ENCODE results near the gene CBX7.
A peak's percentile ranks its signal among the peaks of the same experiment; 100 is the strongest.

The CBX7 gene

GRCh38 chr22:39117585-39118191 lies 34.8 kb downstream of the CBX7 start:
- peak overlapping the region; percentile 61 for H2BK5ac ChIP-seq (ENCODE audit: low read length)
- H2BK15ac ChIP-seq (replicated peaks; ENCODE audit: low read depth), result peak overlapping the region; percentile 98
- no peaks in the 10 kb centered on the region for H3K79me1 ChIP-seq (ENCODE audit: low read length)
- H3K27ac ChIP-seq (ENCODE audit: low read depth, low read length), result no peak overlapping the region
- no peak overlapping the region for H3K4me2 ChIP-seq (ENCODE audit: low read length)
- H3K79me2 ChIP-seq (ENCODE audit: control insufficient read depth, insufficient read depth, low read length), result no peaks in the 10 kb centered on the region
- H3K4me1 ChIP-seq (ENCODE audit: control insufficient read depth, low read depth, low read length), result peaks cover 8% of the 10 kb centered on the region
- peak; percentile 81 for DNase-seq
- H2AK5ac ChIP-seq (ENCODE audit: low read length), result no peak overlapping the region
- H3K9ac ChIP-seq (ENCODE audit: low read length), result peak overlapping the region; percentile 6
- WGBS (ENCODE audit: extremely low coverage, insufficient coverage, low lambda C conversion rate), result no CpG with 5 or more reads among the region's 14 CpGs
- no peak overlapping the region for H3K23ac ChIP-seq (ENCODE audit: low read length)
- no peaks in the 10 kb centered on the region for H3K27me3 ChIP-seq (ENCODE audit: insufficient read depth, low read length, poor library complexity)
- peak overlapping the region; percentile 41 for H4K5ac ChIP-seq (ENCODE audit: low read length)
- H3K18ac ChIP-seq (ENCODE audit: low read length), result peak overlapping the region; percentile 86
- H4K8ac ChIP-seq (ENCODE audit: low read depth, low read length), result no peak overlapping the region
- peak overlapping the region; percentile 43 for H3K4ac ChIP-seq (ENCODE audit: low read depth, low read length)
- no peaks in the 10 kb centered on the region for H3K36me3 ChIP-seq (ENCODE audit: control insufficient read depth, insufficient read depth, low read length)
- peak overlapping the region; percentile 65 for H3K56ac ChIP-seq (ENCODE audit: low read length)
- no peak overlapping the region for H3K4me3 ChIP-seq (ENCODE audit: low read length)
- peak overlapping the region; percentile 56 for H2BK120ac ChIP-seq (ENCODE audit: low read depth, low read length)

GRCh38 chr22:39115977-39116621 lies 36.4 kb downstream of the CBX7 start:
- no peak overlapping the region for H3K4me2 ChIP-seq (ENCODE audit: low read length)

GRCh38 chr22:39115570-39115969 lies 36.9 kb downstream of the CBX7 start:
- Histone ChIP-seq H3K4me2 (ENCODE audit: low read length) (no peak overlapping the region), H2BK120ac (ENCODE audit: low read depth, low read length) (peak overlapping the region; percentile 98), H4K5ac (ENCODE audit: low read length) (no peak overlapping the region), H3K27me3 (ENCODE audit: insufficient read depth, low read length, poor library complexity) (no peaks in the 10 kb centered on the region), H3K9ac (ENCODE audit: low read length) (no peak overlapping the region), H3K36me3 (ENCODE audit: control insufficient read depth, insufficient read depth, low read length) (no peaks in the 10 kb centered on the region), H3K79me2 (ENCODE audit: control insufficient read depth, insufficient read depth, low read length) (no peaks in the 10 kb centered on the region), H3K4me1 (ENCODE audit: control insufficient read depth, low read depth, low read length) (peaks cover 10% of the 10 kb centered on the region), H2AK5ac (ENCODE audit: low read length) (no peak overlapping the region), H4K8ac (ENCODE audit: low read depth, low read length) (no peak overlapping the region), H3K4ac (ENCODE audit: low read depth, low read length) (peak overlapping the region; percentile 87), H2BK15ac (replicated peaks; ENCODE audit: low read depth) (no peak overlapping the region), H3K23ac (ENCODE audit: low read length) (no peak overlapping the region), H3K18ac (ENCODE audit: low read length) (peak overlapping the region; percentile 98), H3K27ac (ENCODE audit: low read depth, low read length) (peak overlapping the region; percentile 49), H3K4me3 (ENCODE audit: low read length) (no peak overlapping the region), H3K79me1 (ENCODE audit: low read length) (no peaks in the 10 kb centered on the region), H3K56ac (ENCODE audit: low read length) (peak overlapping the region; percentile 77), H2BK5ac (ENCODE audit: low read length) (peak overlapping the region; percentile 90)
- no peak for DNase-seq
- WGBS (ENCODE audit: extremely low coverage, insufficient coverage, low lambda C conversion rate), result no CpG with 5 or more reads among the region's 2 CpGs

More at GRCh38 chr22:39115977-39116621, 36.4 kb downstream of the CBX7 start:
- peak overlapping the region; percentile 89 for H4K8ac ChIP-seq (ENCODE audit: low read depth, low read length)
- WGBS (ENCODE audit: extremely low coverage, insufficient coverage, low lambda C conversion rate), result no CpG with 5 or more reads among the region's 9 CpGs
- H3K27ac ChIP-seq (ENCODE audit: low read depth, low read length), result peak overlapping the region; percentile 52
- peak overlapping the region; percentile 99 for H3K4ac ChIP-seq (ENCODE audit: low read depth, low read length)
- no peaks in the 10 kb centered on the region for H3K27me3 ChIP-seq (ENCODE audit: insufficient read depth, low read length, poor library complexity)
- no peak overlapping the region for H4K5ac ChIP-seq (ENCODE audit: low read length)
- H2BK120ac ChIP-seq (ENCODE audit: low read depth, low read length), result peak overlapping the region; percentile 61
- H3K56ac ChIP-seq (ENCODE audit: low read length), result peak overlapping the region; percentile 77
- H2BK15ac ChIP-seq (replicated peaks; ENCODE audit: low read depth), result peak overlapping the region; percentile 99
- peak; percentile 70 for DNase-seq
- H2BK5ac ChIP-seq (ENCODE audit: low read length), result peak overlapping the region; percentile 90
- peak overlapping the region; percentile 86 for H3K18ac ChIP-seq (ENCODE audit: low read length)
- H3K9ac ChIP-seq (ENCODE audit: low read length), result no peak overlapping the region
- no peak overlapping the region for H2AK5ac ChIP-seq (ENCODE audit: low read length)
- no peaks in the 10 kb centered on the region for H3K79me1 ChIP-seq (ENCODE audit: low read length)
- no peak overlapping the region for H3K4me3 ChIP-seq (ENCODE audit: low read length)
- no peaks in the 10 kb centered on the region for H3K36me3 ChIP-seq (ENCODE audit: control insufficient read depth, insufficient read depth, low read length)
- H3K23ac ChIP-seq (ENCODE audit: low read length), result no peak overlapping the region
- H3K79me2 ChIP-seq (ENCODE audit: control insufficient read depth, insufficient read depth, low read length), result no peaks in the 10 kb centered on the region
- peaks cover 8% of the 10 kb centered on the region for H3K4me1 ChIP-seq (ENCODE audit: control insufficient read depth, low read depth, low read length)

- Histone ChIP-seq H3K4ac (ENCODE audit: low read depth, low read length) (no peak overlapping the region), H2BK120ac (ENCODE audit: low read depth, low read length) (no peak overlapping the region), H4K5ac (ENCODE audit: low read length) (no peak overlapping the region), H3K27ac (ENCODE audit: low read depth, low read length) (peak overlapping the region; percentile 58), H2BK5ac (ENCODE audit: low read length) (peak overlapping the region; percentile 39), H3K18ac (ENCODE audit: low read length) (no peak overlapping the region), H3K4me1 (ENCODE audit: control insufficient read depth, low read depth, low read length) (peaks cover 10% of the 10 kb centered on the region), H3K4me3 (ENCODE audit: low read length) (no peak overlapping the region), H3K36me3 (ENCODE audit: control insufficient read depth, insufficient read depth, low read length) (no peaks in the 10 kb centered on the region), H3K9ac (ENCODE audit: low read length) (no peak overlapping the region), H3K4me2 (ENCODE audit: low read length) (no peak overlapping the region), H3K56ac (ENCODE audit: low read length) (peak overlapping the region; percentile 68), H2BK15ac (replicated peaks; ENCODE audit: low read depth) (no peak overlapping the region), H2AK5ac (ENCODE audit: low read length) (no peak overlapping the region), H3K79me1 (ENCODE audit: low read length) (no peaks in the 10 kb centered on the region), H3K23ac (ENCODE audit: low read length) (no peak overlapping the region), H3K27me3 (ENCODE audit: insufficient read depth, low read length, poor library complexity) (no peaks in the 10 kb centered on the region), H4K8ac (ENCODE audit: low read depth, low read length) (no peak overlapping the region), H3K79me2 (ENCODE audit: control insufficient read depth, insufficient read depth, low read length) (no peaks in the 10 kb centered on the region)
- WGBS (ENCODE audit: extremely low coverage, insufficient coverage, low lambda C conversion rate), result no CpG with 5 or more reads among the region's 6 CpGs
- peak; percentile 89 for DNase-seq
Measured at GRCh38 chr22:39114112-39114511, 38.4 kb downstream of the CBX7 start.

- H3K4ac ChIP-seq (ENCODE audit: low read depth, low read length), result no peak overlapping the region
- no peak overlapping the region for H3K4me2 ChIP-seq (ENCODE audit: low read length)
- H3K56ac ChIP-seq (ENCODE audit: low read length), result peak overlapping the region; percentile 56
- H3K36me3 ChIP-seq (ENCODE audit: control insufficient read depth, insufficient read depth, low read length), result no peaks in the 10 kb centered on the region
- DNase-seq, result no peak
- H3K23ac ChIP-seq (ENCODE audit: low read length), result no peak overlapping the region
- no peak overlapping the region for H2AK5ac ChIP-seq (ENCODE audit: low read length)
- no peak overlapping the region for H3K4me3 ChIP-seq (ENCODE audit: low read length)
- H3K79me1 ChIP-seq (ENCODE audit: low read length), result no peaks in the 10 kb centered on the region
- H3K18ac ChIP-seq (ENCODE audit: low read length), result peak overlapping the region; percentile 20
- H3K4me1 ChIP-seq (ENCODE audit: control insufficient read depth, low read depth, low read length), result peaks cover 7% of the 10 kb centered on the region
- peak overlapping the region; percentile 33 for H3K9ac ChIP-seq (ENCODE audit: low read length)
- H3K27me3 ChIP-seq (ENCODE audit: insufficient read depth, low read length, poor library complexity), result no peaks in the 10 kb centered on the region
- H3K27ac ChIP-seq (ENCODE audit: low read depth, low read length), result peak overlapping the region; percentile 33
- no peaks in the 10 kb centered on the region for H3K79me2 ChIP-seq (ENCODE audit: control insufficient read depth, insufficient read depth, low read length)
- WGBS (ENCODE audit: extremely low coverage, insufficient coverage, low lambda C conversion rate), result no CpG with 5 or more reads among the region's 15 CpGs
- H2BK15ac ChIP-seq (replicated peaks; ENCODE audit: low read depth), result no peak overlapping the region
- H4K5ac ChIP-seq (ENCODE audit: low read length), result no peak overlapping the region
- no peak overlapping the region for H2BK120ac ChIP-seq (ENCODE audit: low read depth, low read length)
- H2BK5ac ChIP-seq (ENCODE audit: low read length), result peak overlapping the region; percentile 56
- no peak overlapping the region for H4K8ac ChIP-seq (ENCODE audit: low read depth, low read length)
Measured at GRCh38 chr22:39110631-39111561, 41.6 kb downstream of the CBX7 start.

Data from mesendoderm (in vitro differentiated cells).